Mucosa of descending colon (tissue), 3 donors: ENCODE data around the gene EDARADD. TPM values are rescaled to one million over a fixed set of nuclear protein-coding genes. Genes with fewer than 3 reads are reported as not detected.
"Not testable (repeated sequence)": the region's sequence is repeated elsewhere in the genome, so short reads cannot be mapped to it uniquely, and the experiment has no call there.

ENCODE experiments used
- ATAC-seq: fragments of 200-7000 bp; cut with Tn5 transposase; one replicate; pipeline ENCODE4 v1.9.1; 2020; ENCODE audit warnings: mild to moderate bottlenecking, moderate library complexity
- DNase-seq, 3 donors: peaks; one replicate each; pipeline ENCODE4 v3.0.0-alpha.2; 2020
- H3K36me3 ChIP-seq: fragments of 200-600 bp; one replicate; pipeline ENCODE4 v1.8.0; 2021; ENCODE audit warnings: low read depth, mild to moderate bottlenecking
- H3K4me1 ChIP-seq: fragments of 200-600 bp; one replicate; pipeline ENCODE4 v1.8.0; 2021; ENCODE audit warnings: low read depth, mild to moderate bottlenecking
- H3K4me3 ChIP-seq: fragments of 200-600 bp; one replicate; pipeline ENCODE4 v1.8.0; 2021; ENCODE audit warnings: mild to moderate bottlenecking
- H3K9me3 ChIP-seq: fragments of 200-600 bp; one replicate; pipeline ENCODE4 v1.8.0; 2021; ENCODE audit warnings: mild to moderate bottlenecking
- intact Hi-C, 2 donors: fragments of 100-400 bp; cut with DNase I in 1 of 2; cut with micrococcal nuclease in 1 of 2; formaldehyde crosslinking; loops; one replicate each; pipeline versions ENCODE4 v1.11.0 to v1.11.1; 2022; cut with DNase I, micrococcal nuclease
- total RNA-seq, 3 donors: library from RNA; stranded (reverse); fragmentation: NEBNext Ultra II Directional in 2 of 3; extraction: Animal tissue kit (Norgen Biotek cat#: 25700) in 2 of 3; gene quantifications; one replicate each; pipeline versions ENCODE4 v1.2.1 to v1.2.4, GENCODE V29; 2021 to 2023
- TF ChIP-seq, protein P1 (sequence below): fragments of 200-600 bp; IDR thresholded peaks from one replicate; pipeline ENCODE4 v1.8.0; 2022; ENCODE audit warnings: antibody characterized with exemption, mild to moderate bottlenecking
- donor health status: DM: no; HTN: no; CAD: no; lungs with moderate emphysema.
- donor health status: DM: no; HTN: no; CAD: no.
- donor health status: DM: no; HTN: yes; CAD: no.

Gene EDARADD
- total RNA-seq, 3 donors from 2014 or later: 0.16 to 0.48 TPM; not detected in 1

- ATAC-seq (peak; percentile 23), DNase-seq (no peak)
- no peaks in the 10 kb centered on the region for H3K4me1 ChIP-seq
- H3K36me3 ChIP-seq: no peaks in the 10 kb centered on the region
- no peaks in the 10 kb centered on the region for H3K9me3 ChIP-seq
- H3K4me3 ChIP-seq: no peak overlapping the region
- intact Hi-C loops: no loop called here
- TF ChIP-seq, protein P1, sequence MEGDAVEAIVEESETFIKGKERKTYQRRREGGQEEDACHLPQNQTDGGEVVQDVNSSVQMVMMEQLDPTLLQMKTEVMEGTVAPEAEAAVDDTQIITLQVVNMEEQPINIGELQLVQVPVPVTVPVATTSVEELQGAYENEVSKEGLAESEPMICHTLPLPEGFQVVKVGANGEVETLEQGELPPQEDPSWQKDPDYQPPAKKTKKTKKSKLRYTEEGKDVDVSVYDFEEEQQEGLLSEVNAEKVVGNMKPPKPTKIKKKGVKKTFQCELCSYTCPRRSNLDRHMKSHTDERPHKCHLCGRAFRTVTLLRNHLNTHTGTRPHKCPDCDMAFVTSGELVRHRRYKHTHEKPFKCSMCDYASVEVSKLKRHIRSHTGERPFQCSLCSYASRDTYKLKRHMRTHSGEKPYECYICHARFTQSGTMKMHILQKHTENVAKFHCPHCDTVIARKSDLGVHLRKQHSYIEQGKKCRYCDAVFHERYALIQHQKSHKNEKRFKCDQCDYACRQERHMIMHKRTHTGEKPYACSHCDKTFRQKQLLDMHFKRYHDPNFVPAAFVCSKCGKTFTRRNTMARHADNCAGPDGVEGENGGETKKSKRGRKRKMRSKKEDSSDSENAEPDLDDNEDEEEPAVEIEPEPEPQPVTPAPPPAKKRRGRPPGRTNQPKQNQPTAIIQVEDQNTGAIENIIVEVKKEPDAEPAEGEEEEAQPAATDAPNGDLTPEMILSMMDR: no peak
Measured at GRCh38 chr1:236495467-236496112, 101.5 kb downstream of the EDARADD start.

DNA sequence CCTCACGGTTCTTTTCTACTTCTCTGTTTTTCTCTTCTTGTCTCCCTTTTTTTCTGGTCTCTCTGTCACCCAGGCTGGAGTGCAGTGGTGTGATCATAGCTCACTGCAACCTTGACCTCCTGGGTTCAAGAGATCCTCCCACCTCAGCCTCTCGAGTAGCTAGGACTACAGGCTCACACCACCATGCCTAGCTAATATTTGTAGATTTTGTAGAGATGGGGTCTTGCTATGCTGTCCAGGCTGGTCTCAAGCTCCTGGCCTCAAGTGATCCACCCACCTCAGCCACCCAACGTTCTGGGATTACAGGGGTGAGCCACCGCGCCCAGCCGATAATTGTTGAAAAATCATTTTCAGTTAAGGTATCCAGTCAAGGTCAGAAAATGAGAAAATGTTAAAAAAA is 103.8 kb downstream of the EDARADD start:
- Histone ChIP-seq H3K36me3 (no peaks in the 10 kb centered on the region), H3K4me3 (no peak overlapping the region), H3K4me1 (no peaks in the 10 kb centered on the region), H3K9me3 (no peaks in the 10 kb centered on the region)
- no peak for DNase-seq
- intact Hi-C loops: no loop called here
- TF ChIP-seq, protein P1: no peak
- ATAC-seq: no peak

DNA sequence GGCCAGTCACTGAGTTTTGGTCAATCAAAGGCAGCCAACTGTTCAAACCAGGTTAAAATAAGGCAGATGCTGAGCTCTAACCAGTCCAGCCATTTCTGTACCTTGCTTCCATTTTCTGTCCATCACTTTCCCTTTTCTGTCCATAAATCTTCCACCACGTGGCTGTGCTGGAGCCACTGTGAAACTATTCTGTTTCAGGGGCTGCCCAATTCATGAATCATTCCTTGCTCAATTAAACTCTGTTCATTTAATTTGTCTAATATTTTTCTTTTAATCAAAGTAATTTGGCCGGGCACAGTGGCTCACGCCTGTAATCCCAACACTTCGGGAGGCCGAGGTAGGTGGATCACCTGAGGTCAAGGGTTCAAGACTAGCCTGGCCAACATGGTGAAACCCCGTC is 107.0 kb downstream of the EDARADD start:
- no peak for DNase-seq
- peaks cover 4% of the 10 kb centered on the region for H3K4me1 ChIP-seq
- no peaks in the 10 kb centered on the region for H3K36me3 ChIP-seq
- no peaks in the 10 kb centered on the region for H3K9me3 ChIP-seq
- TF ChIP-seq, protein P1: no peak
- no peak overlapping the region for H3K4me3 ChIP-seq
- intact Hi-C loops: no loop called here
- ATAC-seq: no peak

GRCh38 chr1:236502579-236502971 is 108.5 kb downstream of the EDARADD start:
- no peaks in the 10 kb centered on the region for H3K9me3 ChIP-seq
- intact Hi-C loops: no loop called here
- TF ChIP-seq, protein P1: no peak
- no peak overlapping the region for H3K4me3 ChIP-seq
- ATAC-seq (no peak), DNase-seq (no peak)
- peaks cover 4% of the 10 kb centered on the region for H3K4me1 ChIP-seq
- no peaks in the 10 kb centered on the region for H3K36me3 ChIP-seq

- TF ChIP-seq, protein P1: no peak
- intact Hi-C loops: no loop called here
- peak; percentile 92 for ATAC-seq
Measured at GRCh38 chr1:236502972-236503639, 109.0 kb downstream of the EDARADD start.

DNA sequence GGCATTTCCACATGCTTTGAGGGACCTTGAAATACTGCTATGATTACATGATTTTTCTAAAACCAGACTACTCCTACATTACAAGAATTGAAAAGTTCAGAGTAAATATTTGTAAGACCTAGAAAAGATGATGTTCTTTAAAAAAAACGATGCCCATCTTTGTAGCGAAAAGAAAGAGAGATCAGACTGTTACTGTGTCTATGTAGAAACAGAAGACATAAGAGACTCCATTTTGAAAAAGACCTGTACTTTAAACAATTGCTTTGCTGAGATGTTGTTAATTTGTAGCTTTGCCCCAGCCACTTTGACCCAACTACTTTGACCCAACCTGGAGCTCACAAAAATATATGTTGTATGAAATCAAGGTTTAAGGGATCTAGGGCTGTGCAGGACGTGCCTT is 110.3 kb downstream of the EDARADD start:
- H3K9me3 ChIP-seq, intact Hi-C loops, H3K4me1 ChIP-seq, DNase-seq, H3K36me3 ChIP-seq, H3K4me3 ChIP-seq, ATAC-seq: not testable (repeated sequence)

More at GRCh38 chr1:236502972-236503639, 109.0 kb downstream of the EDARADD start:
- H3K9me3 ChIP-seq: no peaks in the 10 kb centered on the region
- H3K36me3 ChIP-seq: no peaks in the 10 kb centered on the region
- H3K4me1 ChIP-seq: peaks cover 4% of the 10 kb centered on the region
- H3K4me3 ChIP-seq: no peak overlapping the region
- DNase-seq: peak; percentile 64 to 71 (median 69)
